Testis (tissue), 2 donors: ENCODE data around the gene CDH23.

Experiments used
- POLR2A ChIP-seq: fragments of 450-650 bp; IDR thresholded peaks from one replicate; pipeline ENCODE4 v1.6.1; 2017; ENCODE audit warnings: antibody characterized with exemption, mild to moderate bottlenecking, moderate library complexity
- TF ChIP-seq, protein P1 (sequence below), 3 experiments: fragments of 450-650 bp in 2 of 3; fragments of 200-600 bp in 1 of 3; sonication (generic) in 1 of 3; IDR thresholded peaks; one replicate each; pipeline ENCODE4 v1.5.1; 2016 to 2019; ENCODE audit warnings: antibody characterized with exemption in 3 of 3, mild to moderate bottlenecking in 2 of 3, moderate library complexity in 1 of 3

DNA sequence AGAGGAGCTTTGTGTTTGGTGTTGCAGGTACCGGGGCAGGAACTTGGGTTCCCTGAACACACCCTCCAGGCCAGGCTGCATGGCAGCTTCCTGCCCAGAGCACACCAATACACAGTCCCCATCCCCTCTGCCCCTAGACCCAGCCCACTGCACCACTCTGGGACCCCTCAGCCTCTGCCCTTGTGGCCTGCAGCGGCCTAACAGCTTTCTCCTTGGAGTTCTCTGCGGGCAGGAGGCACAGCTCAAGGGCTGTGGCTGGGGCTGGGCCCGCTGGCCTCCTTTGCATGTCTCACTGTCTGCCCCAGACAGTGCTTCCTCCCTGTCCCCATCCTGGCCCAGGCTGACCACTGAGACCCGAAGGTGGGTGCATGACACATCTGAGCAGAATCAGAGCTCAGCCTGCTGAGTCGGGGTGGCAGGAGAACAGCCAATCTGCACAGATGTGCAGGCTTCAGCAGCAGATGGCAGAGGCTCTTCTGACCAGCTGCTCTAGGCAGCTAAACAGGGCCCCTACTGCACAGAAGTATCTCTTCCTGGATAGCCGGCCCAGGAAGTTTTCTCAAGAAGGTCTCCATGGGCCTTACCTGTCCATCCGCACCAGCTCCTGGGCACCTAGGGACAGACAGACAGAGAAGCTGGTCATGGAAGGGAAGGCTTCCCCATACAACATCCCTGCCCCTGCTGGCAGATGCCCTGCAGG lies 355.8 kb downstream of the CDH23 start:
- TF ChIP-seq, protein P1, sequence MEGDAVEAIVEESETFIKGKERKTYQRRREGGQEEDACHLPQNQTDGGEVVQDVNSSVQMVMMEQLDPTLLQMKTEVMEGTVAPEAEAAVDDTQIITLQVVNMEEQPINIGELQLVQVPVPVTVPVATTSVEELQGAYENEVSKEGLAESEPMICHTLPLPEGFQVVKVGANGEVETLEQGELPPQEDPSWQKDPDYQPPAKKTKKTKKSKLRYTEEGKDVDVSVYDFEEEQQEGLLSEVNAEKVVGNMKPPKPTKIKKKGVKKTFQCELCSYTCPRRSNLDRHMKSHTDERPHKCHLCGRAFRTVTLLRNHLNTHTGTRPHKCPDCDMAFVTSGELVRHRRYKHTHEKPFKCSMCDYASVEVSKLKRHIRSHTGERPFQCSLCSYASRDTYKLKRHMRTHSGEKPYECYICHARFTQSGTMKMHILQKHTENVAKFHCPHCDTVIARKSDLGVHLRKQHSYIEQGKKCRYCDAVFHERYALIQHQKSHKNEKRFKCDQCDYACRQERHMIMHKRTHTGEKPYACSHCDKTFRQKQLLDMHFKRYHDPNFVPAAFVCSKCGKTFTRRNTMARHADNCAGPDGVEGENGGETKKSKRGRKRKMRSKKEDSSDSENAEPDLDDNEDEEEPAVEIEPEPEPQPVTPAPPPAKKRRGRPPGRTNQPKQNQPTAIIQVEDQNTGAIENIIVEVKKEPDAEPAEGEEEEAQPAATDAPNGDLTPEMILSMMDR (IDR thresholded peaks at IDR 0.05) = no peak
- no peak for TF ChIP-seq POLR2A
